MM.1S (cell line): ENCODE measurements around the gene CLCNKB.

ENCODE experiments used
- CTCF ChIP-seq: fragments of 300-600 bp; sonication (generic); IDR thresholded peaks from 2 replicates; pipeline ENCODE4 v1.5.1; 2016; ENCODE audit warnings: antibody characterized with exemption, low read length, mixed read lengths
- EZH2 ChIP-seq: fragments of 300-600 bp; sonication (generic); optimal IDR thresholded peaks from 2 replicates; pipeline ENCODE3; 2017; ENCODE audit warnings: low read depth, mild to moderate bottlenecking, antibody characterized with exemption, low read length, mixed read lengths
- EZH2phosphoT487 ChIP-seq: fragments of 300-600 bp; sonication (generic); IDR thresholded peaks from 2 replicates; pipeline ENCODE4 v1.6.1; 2018; ENCODE audit warnings: antibody characterized with exemption, low read length

GRCh38 chr1:16101623-16102022 is 58.0 kb downstream of the CLCNKB start:
- TF ChIP-seq CTCF = no peak
- no peak for TF ChIP-seq EZH2
- TF ChIP-seq EZH2phosphoT487 = no peak
